Measurements from ENCODE around the gene SATB1.

DNA sequence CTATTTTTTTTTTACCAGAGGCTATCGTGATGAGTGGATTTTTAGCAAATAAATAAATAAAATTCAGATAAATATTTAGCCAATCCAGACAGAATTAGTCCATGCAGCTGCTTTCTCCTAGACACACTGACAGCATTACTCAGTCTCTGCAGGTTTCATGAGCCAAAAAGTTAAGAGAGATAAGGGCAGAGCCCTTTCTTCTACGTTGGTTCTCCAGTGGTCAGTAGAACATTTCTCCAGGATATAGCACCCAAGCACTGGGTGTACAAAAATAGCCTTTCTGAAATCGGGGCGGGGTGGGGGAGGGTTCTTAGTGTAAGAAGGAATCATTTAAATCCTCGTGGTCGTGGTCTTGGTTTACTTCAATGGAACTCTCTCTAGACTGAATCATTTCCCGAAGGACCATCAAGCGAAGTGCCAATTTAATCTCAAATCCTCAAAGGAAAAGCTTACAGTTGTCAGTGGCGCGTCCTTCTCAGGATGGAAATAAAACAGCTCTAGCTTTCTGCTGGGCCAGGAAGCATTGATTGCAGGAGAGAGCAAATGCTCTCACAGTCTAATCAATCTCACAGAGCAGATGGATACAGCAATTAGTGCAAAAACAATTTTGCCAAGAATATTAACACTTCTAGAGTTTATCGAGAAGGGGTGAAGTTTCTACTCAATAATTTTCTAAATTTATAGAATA lies 86.2 kb downstream of the SATB1 start:
- TF ChIP-seq, protein P1, sequence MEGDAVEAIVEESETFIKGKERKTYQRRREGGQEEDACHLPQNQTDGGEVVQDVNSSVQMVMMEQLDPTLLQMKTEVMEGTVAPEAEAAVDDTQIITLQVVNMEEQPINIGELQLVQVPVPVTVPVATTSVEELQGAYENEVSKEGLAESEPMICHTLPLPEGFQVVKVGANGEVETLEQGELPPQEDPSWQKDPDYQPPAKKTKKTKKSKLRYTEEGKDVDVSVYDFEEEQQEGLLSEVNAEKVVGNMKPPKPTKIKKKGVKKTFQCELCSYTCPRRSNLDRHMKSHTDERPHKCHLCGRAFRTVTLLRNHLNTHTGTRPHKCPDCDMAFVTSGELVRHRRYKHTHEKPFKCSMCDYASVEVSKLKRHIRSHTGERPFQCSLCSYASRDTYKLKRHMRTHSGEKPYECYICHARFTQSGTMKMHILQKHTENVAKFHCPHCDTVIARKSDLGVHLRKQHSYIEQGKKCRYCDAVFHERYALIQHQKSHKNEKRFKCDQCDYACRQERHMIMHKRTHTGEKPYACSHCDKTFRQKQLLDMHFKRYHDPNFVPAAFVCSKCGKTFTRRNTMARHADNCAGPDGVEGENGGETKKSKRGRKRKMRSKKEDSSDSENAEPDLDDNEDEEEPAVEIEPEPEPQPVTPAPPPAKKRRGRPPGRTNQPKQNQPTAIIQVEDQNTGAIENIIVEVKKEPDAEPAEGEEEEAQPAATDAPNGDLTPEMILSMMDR (IDR thresholded peaks at IDR 0.05 in 4 of 5, conservative IDR thresholded peaks at IDR 0.05 in 1 of 5): no peak
- no peak for TF ChIP-seq POLR2A (IDR thresholded peaks at IDR 0.05)

All from gastrocnemius medialis (tissue), 4 donors.